Trophoblast cell (in vitro differentiated cells and primary cell): ENCODE results near the gene PHOSPHO2.

ENCODE experiments used
- DNase-seq, 2 donors: peaks; one replicate each; pipeline ENCODE4 v3.0.0-alpha.2; 2016
- H2AFZ ChIP-seq: 2 replicates; pipeline ENCODE4 v1.6.1; 2013; ENCODE audit warnings: low read length, moderate library complexity, mild to moderate bottlenecking; ENCODE audit not compliant: insufficient read depth, poor library complexity
- H2AK5ac ChIP-seq: 2 replicates; pipeline ENCODE4 v1.6.1; 2013; ENCODE audit warnings: mild to moderate bottlenecking, low read length
- H2BK120ac ChIP-seq: 2 replicates; pipeline ENCODE4 v1.6.1; 2013; ENCODE audit warnings: low read length, mild to moderate bottlenecking, moderate library complexity; ENCODE audit not compliant: insufficient read depth, poor library complexity
- H2BK12ac ChIP-seq: 2 replicates; pipeline ENCODE4 v1.6.1; 2013; ENCODE audit warnings: mild to moderate bottlenecking, low read length, moderate library complexity
- H2BK5ac ChIP-seq: 2 replicates; pipeline ENCODE4 v1.6.1; 2013; ENCODE audit warnings: low read length, low read depth, moderate library complexity, mild to moderate bottlenecking; ENCODE audit not compliant: poor library complexity
- H3K14ac ChIP-seq: 2 replicates; pipeline ENCODE4 v1.6.1; 2013; ENCODE audit warnings: mild to moderate bottlenecking, low read length
- H3K18ac ChIP-seq: 2 replicates; pipeline ENCODE4 v1.6.1; 2013; ENCODE audit warnings: mild to moderate bottlenecking, low read length
- H3K23ac ChIP-seq: 2 replicates; pipeline ENCODE4 v1.6.1; 2013; ENCODE audit warnings: low read length
- H3K27ac ChIP-seq: 2 replicates; pipeline ENCODE4 v1.5.1; 2013; ENCODE audit warnings: low read depth, mild to moderate bottlenecking, inconsistent platforms, low read length, moderate library complexity
- H3K27me3 ChIP-seq: 2 replicates; pipeline ENCODE4 v1.6.1; 2013; ENCODE audit warnings: inconsistent platforms, mild to moderate bottlenecking, low read length, moderate library complexity; ENCODE audit not compliant: insufficient read depth
- H3K36me3 ChIP-seq, 2 experiments: 1 replicate in 1 of 2; 2 replicates in 1 of 2; pipeline ENCODE4 v1.6.1; 2013; ENCODE audit warnings: low read length in 2 of 2, mild to moderate bottlenecking in 2 of 2, moderate library complexity in 1 of 2; ENCODE audit not compliant: insufficient read depth in 2 of 2, control insufficient read depth in 1 of 2
- H3K4ac ChIP-seq: 2 replicates; pipeline ENCODE4 v1.6.1; 2013; ENCODE audit warnings: low read depth, mild to moderate bottlenecking, low read length, moderate library complexity
- H3K4me1 ChIP-seq, 2 experiments: 1 replicate in 1 of 2; 2 replicates in 1 of 2; pipeline ENCODE4 v1.6.1; 2013; ENCODE audit warnings: low read length in 2 of 2, mild to moderate bottlenecking in 2 of 2, moderate library complexity in 1 of 2; ENCODE audit not compliant: insufficient read depth in 2 of 2, control insufficient read depth in 1 of 2
- H3K4me2 ChIP-seq: 2 replicates; pipeline ENCODE4 v1.6.1; 2013; ENCODE audit warnings: inconsistent platforms, mild to moderate bottlenecking, low read length, moderate library complexity
- H3K4me3 ChIP-seq: 2 replicates; pipeline ENCODE4 v1.5.1; 2013; ENCODE audit warnings: mild to moderate bottlenecking, low read depth, low read length, inconsistent platforms
- H3K79me1 ChIP-seq: one replicate; pipeline ENCODE4 v1.6.1; 2013; ENCODE audit warnings: low read length
- H3K79me2 ChIP-seq: 2 replicates; pipeline ENCODE4 v1.6.1; 2013; ENCODE audit warnings: low read length, mild to moderate bottlenecking; ENCODE audit not compliant: control insufficient read depth, insufficient read depth, poor library complexity
- H3K9ac ChIP-seq: 2 replicates; pipeline ENCODE4 v1.6.1; 2013; ENCODE audit warnings: mild to moderate bottlenecking, low read length
- H3K9me3 ChIP-seq: 2 replicates; pipeline ENCODE4 v1.6.1; 2013; ENCODE audit warnings: low read depth, mild to moderate bottlenecking, control low read depth, inconsistent platforms, low read length; ENCODE audit not compliant: insufficient read depth
- H4K12ac ChIP-seq: 2 replicates; pipeline ENCODE4 v1.6.1; 2013; ENCODE audit warnings: low read depth, mild to moderate bottlenecking, low read length, moderate library complexity
- H4K8ac ChIP-seq: 2 replicates; pipeline ENCODE4 v1.6.1; 2013; ENCODE audit warnings: low read depth, mild to moderate bottlenecking, low read length, moderate library complexity
- H4K91ac ChIP-seq: one replicate; pipeline ENCODE4 v1.6.1; 2013; ENCODE audit warnings: low read depth, mild to moderate bottlenecking, low read length, moderate library complexity
- WGBS: extraction: QIAGEN DNeasy Blood & Tissue Kit; methylation state at CpG from one replicate; pipeline ENCODE4 v1.1.7; 2013; ENCODE audit warnings: missing lambda C conversion rate; ENCODE audit not compliant: insufficient read length, insufficient coverage; ENCODE audit errors: extremely low coverage; 5-methylcytosine and 5-hydroxymethylcytosine counted together

The PHOSPHO2 gene

GRCh38 chr2:169727065-169727464 lies 32.8 kb downstream of the PHOSPHO2 start:
- Histone ChIP-seq H3K4me3 (no peak overlapping the region), H3K79me1 (no peaks in the 10 kb centered on the region), H3K23ac (no peak overlapping the region), H3K4me2 (no peak overlapping the region), H2BK120ac (no peak overlapping the region), H3K4me1 (no peaks in the 10 kb centered on the region), H3K79me2 (no peaks in the 10 kb centered on the region), H4K91ac (no peak overlapping the region), H4K12ac (no peak overlapping the region), H3K9me3 (no peaks in the 10 kb centered on the region), H3K9ac (no peak overlapping the region), H2BK5ac (no peak overlapping the region), H3K27ac (no peak overlapping the region), H2AFZ (no peak overlapping the region), H3K4ac (no peak overlapping the region), H3K14ac (no peak overlapping the region), H3K18ac (no peak overlapping the region), H2BK12ac (no peak overlapping the region), H3K36me3 (no peaks in the 10 kb centered on the region), H2AK5ac (no peak overlapping the region), H4K8ac (no peak overlapping the region), H3K27me3 (no peaks in the 10 kb centered on the region)
- no CpG with 5 or more reads among the region's 5 CpGs for WGBS
- no peak for DNase-seq

DNA sequence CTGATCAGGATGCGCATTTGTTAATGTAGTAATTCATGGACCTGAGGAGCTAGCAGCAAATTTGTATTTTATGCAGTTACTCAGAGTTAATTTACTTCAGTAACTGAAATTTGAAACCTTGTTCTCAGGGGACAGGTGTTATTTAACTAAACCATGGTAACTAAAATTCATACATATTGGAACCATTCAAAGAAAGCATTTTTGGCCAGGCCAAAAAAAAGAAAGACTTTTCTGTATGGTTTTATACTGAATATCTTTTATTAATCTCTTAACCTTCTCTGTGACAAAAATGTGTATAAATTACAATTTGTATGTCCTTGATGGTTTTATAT lies 35.0 kb downstream of the PHOSPHO2 start:
- Histone ChIP-seq H4K12ac (no peak overlapping the region), H3K4me3 (no peak overlapping the region), H3K4ac (no peak overlapping the region), H3K36me3 (no peaks in the 10 kb centered on the region), H4K91ac (no peak overlapping the region), H2BK120ac (no peak overlapping the region), H2AK5ac (no peak overlapping the region), H3K4me2 (no peak overlapping the region), H2BK12ac (no peak overlapping the region), H2BK5ac (no peak overlapping the region), H3K27ac (no peak overlapping the region), H4K8ac (no peak overlapping the region), H3K79me2 (peaks cover 2% of the 10 kb centered on the region), H3K9ac (no peak overlapping the region), H3K4me1 (no peaks in the 10 kb centered on the region), H3K79me1 (peaks cover 2% of the 10 kb centered on the region), H3K14ac (no peak overlapping the region), H2AFZ (no peak overlapping the region), H3K27me3 (no peaks in the 10 kb centered on the region), H3K9me3 (no peaks in the 10 kb centered on the region), H3K23ac (no peak overlapping the region), H3K18ac (no peak overlapping the region)
- no peak for DNase-seq
- WGBS = no CpG with 5 or more reads among the region's 1 CpG

DNA sequence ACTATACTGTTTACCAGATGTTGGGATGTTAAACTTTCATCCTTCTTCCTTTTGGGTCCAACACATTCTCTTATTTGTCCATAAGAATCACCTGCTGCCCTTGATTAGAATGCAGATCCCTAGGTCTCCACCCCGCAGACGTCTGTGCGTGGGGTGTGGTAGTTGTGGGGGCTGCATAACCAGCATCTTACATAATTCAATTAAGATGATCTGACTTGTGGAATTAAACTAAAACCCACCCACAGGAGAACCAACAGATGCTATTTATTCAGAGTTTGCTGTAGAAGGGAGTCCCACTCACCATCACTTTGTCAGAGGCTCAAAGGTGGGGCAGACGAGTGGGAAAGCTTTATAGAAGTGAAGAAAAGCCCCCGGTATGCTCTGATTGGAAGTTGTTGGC lies 37.8 kb downstream of the PHOSPHO2 start:
- Histone ChIP-seq H3K4me3 (no peak overlapping the region), H3K79me1 (peaks cover 2% of the 10 kb centered on the region), H3K79me2 (peaks cover 2% of the 10 kb centered on the region), H2BK120ac (no peak overlapping the region), H4K12ac (no peak overlapping the region), H4K91ac (no peak overlapping the region), H4K8ac (no peak overlapping the region), H3K9ac (no peak overlapping the region), H3K4me1 (peaks cover 2% of the 10 kb centered on the region in 2 experiments), H3K9me3 (no peaks in the 10 kb centered on the region), H3K4ac (no peak overlapping the region), H3K27me3 (no peaks in the 10 kb centered on the region), H3K23ac (no peak overlapping the region), H2BK5ac (no peak overlapping the region), H3K14ac (no peak overlapping the region), H3K27ac (no peak overlapping the region), H2AK5ac (no peak overlapping the region), H3K18ac (no peak overlapping the region), H3K36me3 (no peaks in the 10 kb centered on the region), H3K4me2 (no peak overlapping the region), H2BK12ac (no peak overlapping the region), H2AFZ (no peak overlapping the region)
- WGBS = no CpG with 5 or more reads among the region's 5 CpGs
- no peak for DNase-seq

GRCh38 chr2:169732583-169733358 lies 38.5 kb downstream of the PHOSPHO2 start:
- Histone ChIP-seq H3K4ac (no peak overlapping the region), H3K4me2 (peak overlapping the region; percentile 83), H4K8ac (peak overlapping the region; percentile 3), H3K14ac (no peak overlapping the region), H2AFZ (peak overlapping the region; percentile 65), H4K91ac (no peak overlapping the region), H3K4me1 (peaks cover 2% of the 10 kb centered on the region in 2 experiments), H3K27me3 (no peaks in the 10 kb centered on the region), H3K36me3 (no peaks in the 10 kb centered on the region), H3K27ac (no peak overlapping the region), H3K18ac (no peak overlapping the region), H3K79me2 (peaks cover 2% of the 10 kb centered on the region), H2BK120ac (no peak overlapping the region), H3K23ac (no peak overlapping the region), H4K12ac (no peak overlapping the region), H2BK5ac (no peak overlapping the region), H3K4me3 (peak overlapping the region; percentile 83), H3K9ac (no peak overlapping the region), H3K79me1 (peaks cover 2% of the 10 kb centered on the region), H2BK12ac (no peak overlapping the region), H3K9me3 (no peaks in the 10 kb centered on the region), H2AK5ac (no peak overlapping the region)
- DNase-seq = peak in 1 of 2 donors; percentile 21
- WGBS = no CpG with 5 or more reads among the region's 13 CpGs
